H9 (cell line): Measurements from ENCODE around the gene PDLIM7. TPM values are rescaled to one million over a fixed set of nuclear protein-coding genes. Genes with fewer than 3 reads are reported as not detected.
A peak's percentile ranks its signal among the peaks of the same experiment; 100 is the strongest.

ENCODE experiments used
- DNase-seq: peaks from one replicate; pipeline ENCODE4 v3.0.0-alpha.2; 2017
- H2AFZ ChIP-seq: one replicate; pipeline ENCODE4 v1.6.1; 2013; ENCODE audit warnings: mild to moderate bottlenecking, low read length, control low read depth, moderate library complexity
- H2AK5ac ChIP-seq: 2 replicates; pipeline ENCODE4 v1.6.1; 2013; ENCODE audit warnings: low read length, control low read depth, mixed read lengths; ENCODE audit not compliant: insufficient read length
- H2BK120ac ChIP-seq: one replicate; pipeline ENCODE4 v1.6.1; 2013; ENCODE audit warnings: low read depth, mild to moderate bottlenecking, low read length, control low read depth, inconsistent platforms; ENCODE audit not compliant: poor library complexity, severe bottlenecking
- H2BK12ac ChIP-seq: 2 replicates; pipeline ENCODE4 v1.6.1; 2013; ENCODE audit warnings: low read length, control low read depth, mixed read lengths, low read depth; ENCODE audit not compliant: insufficient read length
- H2BK15ac ChIP-seq: 2 replicates; pipeline ENCODE4 v1.6.1; 2013; ENCODE audit warnings: low read depth, low read length, control low read depth
- H2BK20ac ChIP-seq: one replicate; pipeline ENCODE4 v1.6.1; 2013; ENCODE audit warnings: low read depth, mild to moderate bottlenecking, low read length, control low read depth, inconsistent platforms; ENCODE audit not compliant: poor library complexity, severe bottlenecking
- H2BK5ac ChIP-seq: 2 replicates; pipeline ENCODE4 v1.6.1; 2013; ENCODE audit warnings: low read length, control low read depth, mixed read lengths; ENCODE audit not compliant: insufficient read length
- H3K14ac ChIP-seq: 2 replicates; pipeline ENCODE4 v1.6.1; 2013; ENCODE audit warnings: low read length, control low read depth; ENCODE audit not compliant: insufficient read depth
- H3K18ac ChIP-seq: 2 replicates; pipeline ENCODE4 v1.6.1; 2013; ENCODE audit warnings: low read depth, mild to moderate bottlenecking, mixed read lengths, low read length, control low read depth; ENCODE audit not compliant: insufficient read length
- H3K23ac ChIP-seq: 2 replicates; pipeline ENCODE4 v1.6.1; 2013; ENCODE audit warnings: low read length, control low read depth, mixed read lengths, low read depth; ENCODE audit not compliant: insufficient read length
- H3K23me2 ChIP-seq: 2 replicates; pipeline ENCODE4 v1.6.1; 2013; ENCODE audit warnings: low read depth, mild to moderate bottlenecking, mixed read lengths, low read length, control low read depth; ENCODE audit not compliant: insufficient read length, poor library complexity, severe bottlenecking
- H3K27ac ChIP-seq: 2 replicates; pipeline ENCODE4 v1.5.1; 2013; ENCODE audit warnings: low read length, control low read depth, mixed read lengths, low read depth; ENCODE audit not compliant: insufficient read length
- H3K27me3 ChIP-seq: 2 replicates; pipeline ENCODE4 v1.6.1; 2013; ENCODE audit warnings: low read length, control low read depth, inconsistent platforms; ENCODE audit not compliant: insufficient read depth
- H3K4ac ChIP-seq: 2 replicates; pipeline ENCODE4 v1.6.1; 2013; ENCODE audit warnings: low read depth, mild to moderate bottlenecking, control low read depth, inconsistent platforms, low read length, moderate library complexity
- H3K4me1 ChIP-seq: 2 replicates; pipeline ENCODE4 v1.6.1; 2013; ENCODE audit warnings: low read length, control low read depth, inconsistent platforms; ENCODE audit not compliant: insufficient read depth
- H3K4me2 ChIP-seq: 2 replicates; pipeline ENCODE4 v1.6.1; 2013; ENCODE audit warnings: low read length, control low read depth, mixed read lengths; ENCODE audit not compliant: insufficient read length, insufficient read depth
- H3K56ac ChIP-seq: 2 replicates; pipeline ENCODE4 v1.6.1; 2013; ENCODE audit warnings: low read depth, mild to moderate bottlenecking, mixed read lengths, low read length, control low read depth; ENCODE audit not compliant: insufficient read length
- H3K79me1 ChIP-seq: 2 replicates; pipeline ENCODE4 v1.6.1; 2013; ENCODE audit warnings: low read depth, mild to moderate bottlenecking, moderate library complexity, low read length, control low read depth, inconsistent platforms; ENCODE audit not compliant: insufficient read depth, poor library complexity, severe bottlenecking
- H3K79me2 ChIP-seq: 2 replicates; pipeline ENCODE4 v1.6.1; 2013; ENCODE audit warnings: low read length, control low read depth, inconsistent platforms; ENCODE audit not compliant: insufficient read depth
- H3K9ac ChIP-seq: 2 replicates; pipeline ENCODE4 v1.6.1; 2013; ENCODE audit warnings: low read length, control low read depth, mixed read lengths; ENCODE audit not compliant: insufficient read length; ENCODE audit errors: extremely low read depth
- H3K9me3 ChIP-seq: one replicate; pipeline ENCODE4 v1.6.1; 2013; ENCODE audit warnings: low read depth, low read length, inconsistent platforms; ENCODE audit not compliant: control insufficient read depth
- H3T11ph ChIP-seq: one replicate; pipeline ENCODE4 v1.6.1; 2013; ENCODE audit warnings: mild to moderate bottlenecking, low read length, control low read depth, inconsistent platforms
- H4K20me1 ChIP-seq: one replicate; pipeline ENCODE4 v1.6.1; 2013; ENCODE audit not compliant: control insufficient read depth, insufficient read length, insufficient read depth
- H4K5ac ChIP-seq: 2 replicates; pipeline ENCODE4 v1.6.1; 2013; ENCODE audit warnings: low read depth, mild to moderate bottlenecking, mixed read lengths, low read length, control low read depth; ENCODE audit not compliant: insufficient read length
- H4K8ac ChIP-seq: replicated peaks from 2 replicates; pipeline ENCODE4 v1.6.1; 2013; ENCODE audit warnings: low read length, control low read depth, mixed read lengths, low read depth; ENCODE audit not compliant: insufficient read length
- H4K91ac ChIP-seq: 2 replicates; pipeline ENCODE4 v1.6.1; 2013; ENCODE audit warnings: low read depth, mild to moderate bottlenecking, moderate library complexity, mixed read lengths, low read length, control low read depth; ENCODE audit not compliant: insufficient read length
- H3K27ac Mint-ChIP-seq, 3 experiments: 2 replicates in 2 of 3; 3 replicates in 1 of 3; pipeline ENCODE4 v1.8.0; 2020 to 2021; ENCODE audit warnings: mixed read lengths in 3 of 3, mild to moderate bottlenecking in 1 of 3, moderate library complexity in 1 of 3
- H3K27me3 Mint-ChIP-seq: 2 replicates; pipeline ENCODE4 v1.8.0; 2021; ENCODE audit warnings: low read depth, mild to moderate bottlenecking, moderate library complexity, mixed read lengths
- H3K36me3 Mint-ChIP-seq, 3 experiments: 2 replicates in 2 of 3; 3 replicates in 1 of 3; pipeline ENCODE4 v1.8.0; 2020 to 2021; ENCODE audit warnings: low read depth in 3 of 3, mixed read lengths in 3 of 3; ENCODE audit not compliant: insufficient read depth in 1 of 3
- H3K4me1 Mint-ChIP-seq, 2 experiments: 2 replicates each; pipeline ENCODE4 v1.8.0; 2020; ENCODE audit warnings: mixed read lengths in 2 of 2
- H3K4me3 Mint-ChIP-seq, 2 experiments: 2 replicates in 1 of 2; 3 replicates in 1 of 2; pipeline ENCODE4 v1.8.0; 2020 to 2021; ENCODE audit warnings: mild to moderate bottlenecking in 2 of 2, mixed read lengths in 2 of 2, moderate library complexity in 1 of 2
- H3K9me3 Mint-ChIP-seq, 2 experiments: 2 replicates in 1 of 2; 3 replicates in 1 of 2; pipeline ENCODE4 v1.8.0; 2020; ENCODE audit warnings: mild to moderate bottlenecking in 2 of 2, mixed read lengths in 2 of 2, moderate library complexity in 1 of 2
- CTCF ChIP-seq: fragments of 200-600 bp; sonication (generic); conservative IDR thresholded peaks from 3 replicates; pipeline ENCODE4 v1.8.0; 2021; ENCODE audit warnings: antibody characterized with exemption, mild to moderate bottlenecking
- WGBS: extraction: QIAGEN DNeasy Blood & Tissue Kit; methylation state at CpG from one replicate; pipeline ENCODE4 v1.1.7; 2013; ENCODE audit warnings: missing lambda C conversion rate, low lambda C conversion rate, mixed read lengths; ENCODE audit not compliant: insufficient read length; ENCODE audit errors: extremely low coverage; 5-methylcytosine and 5-hydroxymethylcytosine counted together
- total RNA-seq: library from RNA; stranded (reverse); gene quantifications from 2 replicates; pipeline ENCODE4 v1.2.1, GENCODE V29; 2021

PDLIM7 gene
- total RNA-seq, 1 experiment from 2014 or later: 137 TPM

GRCh38 chr5:177457852-177458681 lies 39.3 kb downstream of the PDLIM7 start:
- H3K4me1 ChIP-seq: no peaks in the 10 kb centered on the region
- no peaks in the 10 kb centered on the region for H3K79me2 ChIP-seq
- no peak overlapping the region for H3K14ac ChIP-seq
- H2BK120ac ChIP-seq: no peak overlapping the region
- H4K5ac ChIP-seq: no peak overlapping the region
- no peak overlapping the region for H2BK20ac ChIP-seq
- no peaks in the 10 kb centered on the region for H3K9me3 ChIP-seq
- H3K56ac ChIP-seq: no peak overlapping the region
- H3K9ac ChIP-seq: no peak overlapping the region
- Mint-ChIP-seq H3K36me3 (peaks cover 31 to 53% (median 51%) of the 10 kb centered on the region in 3 experiments), H3K9me3 (no peaks in the 10 kb centered on the region; a peak in 1 of 5 replicates), H3K27ac (peak overlapping the region in 1 of 3 experiments; percentile 61; a peak in 2 of 7 replicates), H3K4me3 (no peak overlapping the region), H3K27me3 (peaks cover 9% of the 10 kb centered on the region), H3K4me1 (peaks cover 12 to 21% of the 10 kb centered on the region in 2 experiments)
- H3T11ph ChIP-seq: no peak overlapping the region
- H3K23me2 ChIP-seq: peaks cover 14% of the 10 kb centered on the region
- no peak overlapping the region for H3K27ac ChIP-seq
- H3K4me2 ChIP-seq: no peak overlapping the region
- no peaks in the 10 kb centered on the region for H4K20me1 ChIP-seq
- H4K91ac ChIP-seq: no peak overlapping the region
- H2BK15ac ChIP-seq: no peak overlapping the region
- peaks cover 4% of the 10 kb centered on the region; the same call in 1 of the 2 replicates for H3K27me3 ChIP-seq
- no peak overlapping the region for H2BK12ac ChIP-seq
- no peak overlapping the region for H3K23ac ChIP-seq
- no peak overlapping the region for H2AFZ ChIP-seq
- H2BK5ac ChIP-seq: no peak overlapping the region
- H4K8ac ChIP-seq: no peak overlapping the region
- no peaks in the 10 kb centered on the region for H3K79me1 ChIP-seq
- WGBS: no CpG with 5 or more reads among the region's 20 CpGs
- H3K4ac ChIP-seq: no peak overlapping the region
- H3K18ac ChIP-seq: peak overlapping the region; percentile 56
- no peak for TF ChIP-seq CTCF
- no peak overlapping the region for H2AK5ac ChIP-seq
- DNase-seq: no peak
